ENCODE data around the gene LYPD8.
"Not testable (repeated sequence)": the region's sequence is repeated elsewhere in the genome, so short reads cannot be mapped to it uniquely, and the experiment has no call there.

Gene LYPD8

GRCh38 chr1:248755517-248755916, at the start of gene LYPD8:
TSS of gene LYPD8 (minus strand) at chr1:248755759. CDS start at chr1:248751081, 4,678 bp downstream.
- DNase-seq (ENCODE audit: low read depth in 4 of 4, low spot score in 1 of 4) = no peak

DNA sequence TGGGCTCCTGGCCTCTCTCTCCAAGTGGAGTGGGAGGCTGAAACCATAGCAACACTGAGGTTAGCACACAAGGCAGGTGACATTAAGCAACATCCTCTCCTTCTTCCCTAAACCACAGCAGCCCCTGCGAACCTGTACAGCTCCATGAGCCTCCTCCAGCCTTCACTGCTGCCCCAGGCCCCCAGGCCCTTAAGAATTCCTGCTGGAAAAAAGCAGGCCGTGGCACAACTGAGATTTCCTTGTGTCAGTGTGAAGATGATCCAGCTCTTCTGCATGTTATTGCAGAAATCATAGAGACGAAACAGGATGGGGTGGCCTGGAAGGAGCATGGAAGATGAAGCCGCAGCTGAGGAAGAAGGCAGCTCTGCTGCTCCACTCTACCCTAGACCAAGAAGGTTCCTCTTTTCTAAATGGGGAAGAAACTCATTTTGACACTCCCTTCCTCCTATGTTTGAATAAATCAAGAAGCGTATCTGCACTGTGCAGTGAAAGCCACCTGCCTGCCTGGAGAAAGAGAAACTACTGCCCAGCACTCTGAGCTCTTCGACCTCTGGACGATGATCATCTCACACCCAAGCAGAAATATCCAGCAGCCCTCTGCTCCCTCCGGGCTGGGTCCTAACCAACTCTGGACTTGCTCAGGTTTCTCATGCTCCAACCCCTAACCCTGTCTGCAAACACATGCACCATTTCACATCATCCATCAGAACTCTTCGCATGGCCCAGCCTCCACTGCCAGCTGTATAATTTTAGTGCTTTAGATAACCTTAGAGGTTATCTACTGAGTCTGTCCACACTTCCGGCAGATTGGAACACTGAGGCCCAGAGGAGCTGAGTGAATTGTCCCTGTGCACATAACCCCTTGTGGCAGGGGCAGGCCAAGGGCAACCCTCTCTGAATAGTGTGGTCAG, 49.5 kb upstream of the LYPD8 start:
- no peak for DNase-seq (ENCODE audit: low read depth in 4 of 4, low spot score in 1 of 4)

DNA sequence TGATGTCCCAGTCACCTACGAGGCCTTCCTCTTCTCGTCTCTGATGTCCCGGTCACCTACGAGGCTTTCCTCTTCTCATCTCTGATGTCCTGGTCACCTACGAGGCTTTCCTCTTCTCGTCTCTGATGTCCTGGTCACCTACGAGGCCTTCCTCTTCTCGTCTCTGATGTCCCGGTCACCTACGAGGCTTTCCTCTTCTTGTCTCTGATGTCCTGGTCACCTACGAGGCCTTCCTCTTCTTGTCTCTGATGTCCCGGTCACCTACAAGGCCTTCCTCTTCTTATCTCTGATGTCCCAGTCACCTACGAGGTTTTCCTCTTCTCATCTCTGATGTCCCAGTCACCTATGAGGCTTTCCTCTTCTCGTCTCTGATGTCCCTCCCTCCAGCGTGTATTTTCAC, 47.9 kb upstream of the LYPD8 start:
- DNase-seq (ENCODE audit: low read depth in 4 of 4, low spot score in 1 of 4) = not testable (repeated sequence)

- no peak for DNase-seq (ENCODE audit: low read depth in 4 of 4, low spot score in 1 of 4)
These were observed 46.9 kb upstream of the LYPD8 start for GRCh38 chr1:248802454-248802853.

- no peak for DNase-seq (ENCODE audit: low read depth in 4 of 4, low spot score in 1 of 4)
These were observed 44.9 kb upstream of the LYPD8 start for GRCh38 chr1:248800459-248800858.

- no peak for DNase-seq (ENCODE audit: low read depth in 4 of 4, low spot score in 1 of 4)
These were observed 43.2 kb upstream of the LYPD8 start for GRCh38 chr1:248798791-248799190.

GRCh38 chr1:248794663-248795062, 39.1 kb upstream of the LYPD8 start:
- DNase-seq (ENCODE audit: low read depth in 4 of 4, low spot score in 1 of 4) = not testable (repeated sequence)

DNA sequence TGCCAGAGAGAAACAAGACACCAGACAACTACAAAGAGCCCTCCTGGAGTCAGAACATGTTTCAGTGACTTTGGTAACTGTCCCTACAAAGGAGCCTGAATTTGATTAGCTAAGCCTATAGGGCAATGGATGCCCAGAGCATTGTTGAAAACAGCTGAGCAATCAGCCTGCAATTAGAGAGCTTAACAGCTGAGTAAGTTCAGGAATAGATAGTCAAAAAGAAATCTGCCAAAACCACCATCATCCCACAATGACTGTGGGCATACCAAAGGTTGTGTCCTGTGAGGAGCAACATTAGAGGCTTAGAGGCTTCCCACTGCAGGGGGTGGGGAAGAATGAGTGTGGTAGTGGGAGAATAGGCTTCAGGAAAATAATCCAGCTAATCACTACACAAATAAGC, 38.0 kb upstream of the LYPD8 start:
- no peak for DNase-seq (ENCODE audit: low read depth in 4 of 4, low spot score in 1 of 4)

DNA sequence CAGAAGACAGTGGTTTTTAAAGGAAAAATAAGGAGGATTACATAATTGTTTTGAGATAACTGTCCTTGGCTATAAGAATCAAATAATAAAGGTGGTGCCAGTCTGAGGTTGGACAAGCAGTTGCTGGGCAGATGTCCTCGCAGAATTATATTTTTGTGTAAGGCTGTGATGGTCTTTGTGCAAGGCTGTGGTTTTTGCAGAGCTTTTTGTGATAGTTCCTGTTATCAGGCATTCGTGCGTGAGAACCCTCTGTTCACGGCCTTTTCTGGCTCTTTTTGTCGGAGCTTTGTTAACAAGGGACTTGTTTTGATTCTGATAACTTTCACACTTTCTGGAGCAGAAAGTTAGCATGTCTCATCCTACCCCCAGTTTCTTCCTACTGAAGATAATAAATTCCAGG, 36.8 kb upstream of the LYPD8 start:
- no peak for DNase-seq (ENCODE audit: low read depth in 4 of 4, low spot score in 1 of 4)

GRCh38 chr1:248791010-248791409, 35.5 kb upstream of the LYPD8 start:
- no peak for DNase-seq (ENCODE audit: low read depth in 4 of 4, low spot score in 1 of 4)

DNA sequence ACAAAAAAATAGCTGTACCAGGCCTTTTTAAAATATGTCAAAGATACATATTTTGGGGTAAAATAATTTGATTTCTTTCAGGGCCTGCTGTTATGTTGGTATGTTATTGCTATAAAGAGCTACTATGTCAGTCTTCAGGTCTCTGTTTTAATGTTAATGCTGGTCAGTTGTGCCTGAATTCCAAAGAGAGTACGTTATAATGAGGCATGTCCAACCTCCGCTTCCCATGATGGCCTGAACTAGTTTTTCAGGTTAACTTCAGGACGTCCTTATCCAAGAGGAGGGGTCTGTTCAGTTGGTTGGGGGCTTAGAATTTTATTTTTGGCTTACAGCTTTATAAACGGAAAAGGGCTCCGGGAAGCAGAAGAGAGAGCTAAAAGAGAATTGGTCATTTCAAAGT, 34.9 kb upstream of the LYPD8 start:
- DNase-seq (ENCODE audit: low read depth in 4 of 4, low spot score in 1 of 4) = no peak

- not testable (repeated sequence) for DNase-seq (ENCODE audit: low read depth in 4 of 4, low spot score in 1 of 4)
These were observed 33.8 kb upstream of the LYPD8 start for GRCh38 chr1:248789337-248789736.

DNA sequence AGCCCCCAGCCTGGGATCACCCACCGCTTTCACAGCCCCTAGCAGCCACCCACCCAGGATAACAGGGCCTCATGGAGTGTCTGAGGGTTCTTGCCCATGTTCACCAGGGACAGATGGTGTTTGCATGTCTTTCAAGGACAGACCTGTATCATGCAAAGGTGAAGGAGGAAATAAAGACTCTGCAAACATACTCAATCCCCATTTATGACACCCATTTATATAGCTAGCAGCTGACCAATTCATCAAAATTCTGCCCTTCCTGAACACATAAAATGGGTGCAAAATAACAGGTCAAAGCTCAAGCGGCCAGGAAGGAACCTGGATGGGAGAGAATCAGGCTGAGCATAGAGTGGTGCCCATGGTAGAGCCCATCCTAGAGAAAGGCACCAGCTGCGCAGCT, 32.8 kb upstream of the LYPD8 start:
- DNase-seq (ENCODE audit: low read depth in 4 of 4, low spot score in 1 of 4) = no peak

- no peak for DNase-seq (ENCODE audit: low read depth in 4 of 4, low spot score in 1 of 4)
These were observed 31.9 kb upstream of the LYPD8 start for GRCh38 chr1:248787430-248787829.

GRCh38 chr1:248786156-248786555, 30.6 kb upstream of the LYPD8 start:
- no peak for DNase-seq (ENCODE audit: low read depth in 4 of 4, low spot score in 1 of 4)

DNA sequence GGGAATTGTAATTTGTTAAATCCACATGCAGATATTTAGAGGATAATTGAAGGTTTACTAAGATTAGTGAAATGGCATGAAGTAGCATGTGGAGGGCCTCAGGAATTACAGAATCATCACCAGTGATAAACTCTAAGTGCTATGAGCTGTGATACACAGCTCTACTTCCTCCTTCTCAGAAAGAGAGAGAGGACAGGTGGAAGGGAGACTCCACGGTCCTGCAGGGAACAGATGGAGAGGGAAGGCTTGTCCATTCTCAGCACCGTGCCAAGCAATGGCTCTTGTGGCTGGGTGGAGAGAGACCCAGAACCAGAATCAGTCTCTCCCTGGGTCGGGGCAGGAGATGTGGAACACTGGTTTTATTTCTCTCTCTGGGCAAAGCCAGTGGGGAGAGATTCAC, 27.8 kb upstream of the LYPD8 start:
- DNase-seq (ENCODE audit: low read depth in 4 of 4, low spot score in 1 of 4) = no peak

DNA sequence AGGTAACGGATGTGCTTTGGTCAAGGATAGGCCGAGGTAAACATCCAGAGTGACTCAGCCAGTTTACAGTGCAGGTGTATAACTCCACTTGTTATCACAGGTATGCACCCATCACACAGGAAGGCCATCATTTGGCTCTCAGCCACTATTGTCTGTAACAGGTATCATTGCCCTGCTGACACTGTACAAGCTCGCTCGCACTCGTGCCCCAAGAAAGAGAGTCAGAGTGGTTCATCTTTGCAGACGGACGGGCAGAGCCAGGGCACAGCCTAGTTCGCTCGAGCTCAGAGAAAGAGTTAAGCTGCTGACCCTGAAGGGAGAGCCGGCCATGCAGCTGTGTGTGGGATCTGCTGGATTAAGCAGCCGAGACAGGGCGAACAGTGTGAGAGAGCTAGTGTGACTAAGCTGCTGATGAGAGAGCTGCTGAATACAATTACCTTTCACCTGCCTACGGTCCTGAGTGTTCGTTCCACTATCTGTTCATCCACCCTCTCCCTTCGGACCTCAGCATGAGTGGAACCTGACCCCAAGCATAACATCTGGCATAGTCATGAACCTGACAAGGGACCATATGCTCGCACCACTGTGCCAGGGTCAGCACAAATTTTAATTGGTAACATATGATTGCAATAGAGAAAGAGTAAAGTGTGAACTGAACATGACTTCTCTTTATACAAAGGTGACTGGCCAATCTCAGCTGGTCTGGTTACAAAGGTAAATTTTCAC, 27.0 kb upstream of the LYPD8 start:
- no peak for DNase-seq (ENCODE audit: low read depth in 4 of 4, low spot score in 1 of 4)

DNA sequence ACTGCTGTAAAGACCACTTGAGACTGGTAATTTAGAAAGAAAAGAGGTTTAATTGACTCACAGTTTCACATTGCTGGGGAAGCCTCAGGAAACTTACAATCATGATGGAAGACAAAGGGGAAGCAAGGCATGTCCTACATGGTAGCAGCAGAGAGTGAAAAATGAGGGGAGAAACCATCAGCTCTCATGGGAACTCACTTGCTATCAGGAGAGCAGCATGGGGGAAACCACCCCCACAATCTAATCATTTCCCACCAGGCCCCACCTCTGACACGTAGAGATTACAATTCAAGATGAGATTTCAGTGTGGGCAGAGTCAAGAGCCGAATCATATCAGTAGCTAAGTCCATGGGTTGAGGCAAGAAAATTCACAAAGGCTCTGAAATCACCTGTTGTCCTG, 23.8 kb upstream of the LYPD8 start:
- DNase-seq (ENCODE audit: low read depth in 4 of 4, low spot score in 1 of 4) = no peak

GRCh38 chr1:248778906-248779305, 23.3 kb upstream of the LYPD8 start:
- no peak for DNase-seq (ENCODE audit: low read depth in 4 of 4, low spot score in 1 of 4)

GRCh38 chr1:248776991-248777390, 21.4 kb upstream of the LYPD8 start:
- no peak for DNase-seq (ENCODE audit: low read depth in 4 of 4, low spot score in 1 of 4)

DNA sequence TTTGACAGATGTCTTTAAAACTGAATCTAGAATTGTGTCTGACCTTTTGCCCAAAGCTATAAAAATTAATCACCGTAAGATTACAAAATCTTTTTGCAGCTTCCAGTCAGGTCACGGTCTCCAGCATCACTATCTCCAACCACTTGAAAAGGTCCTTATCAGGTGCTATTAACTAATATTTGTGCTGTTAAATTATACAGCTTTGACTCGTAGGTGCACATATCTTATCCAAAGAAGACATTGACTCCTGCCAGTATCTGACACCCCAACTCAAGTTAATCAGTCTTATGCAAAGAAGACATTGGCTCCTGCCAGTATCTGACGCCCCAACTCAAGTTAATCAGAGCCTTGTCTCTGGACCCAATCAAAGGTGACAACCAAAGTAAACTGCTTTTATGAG, 19.9 kb upstream of the LYPD8 start:
- no peak for DNase-seq (ENCODE audit: low read depth in 4 of 4, low spot score in 1 of 4)

- no peak for DNase-seq (ENCODE audit: low read depth in 4 of 4, low spot score in 1 of 4)
These were observed 4.1 kb upstream of the LYPD8 start for GRCh38 chr1:248759644-248760043.
